HepG2 (cell line): ENCODE measurements around the gene SLC25A36. TPM values are rescaled to one million over a fixed set of nuclear protein-coding genes. Genes with fewer than 3 reads are reported as not detected.

Source experiments
- ATM ChIP-seq: fragments of 450-650 bp; IDR thresholded peaks from 2 replicates; pipeline ENCODE4 v1.7.1; 2017; ENCODE audit warnings: mild to moderate bottlenecking, borderline replicate concordance
- DMAP1 ChIP-seq: IDR thresholded peaks from 2 replicates; pipeline ENCODE4 v1.6.1; 2016
- DRAP1 ChIP-seq: IDR thresholded peaks from 2 replicates; pipeline ENCODE4 v1.6.1; 2016; ENCODE audit warnings: missing genetic modification reagents, missing compliant biosample characterization
- FOXJ3 ChIP-seq: sonication (generic); formaldehyde crosslinking; IDR thresholded peaks from 2 replicates; pipeline ENCODE4 v1.4.0; 2020; ENCODE audit warnings: missing genetic modification reagents, mild to moderate bottlenecking, borderline replicate concordance
- HIVEP1 ChIP-seq: sonication (generic); formaldehyde crosslinking; IDR thresholded peaks from 2 replicates; pipeline ENCODE4 v1.4.0; 2020; ENCODE audit warnings: mild to moderate bottlenecking, missing genetic modification reagents
- KAT8 ChIP-seq: IDR thresholded peaks from 2 replicates; pipeline ENCODE4 v1.6.1; 2016; ENCODE audit warnings: missing genetic modification reagents, missing compliant biosample characterization
- MTA1 ChIP-seq: sonication (generic); formaldehyde crosslinking; IDR thresholded peaks from 2 replicates; pipeline ENCODE4 v1.4.0; 2020; ENCODE audit warnings: missing genetic modification reagents, mild to moderate bottlenecking, borderline replicate concordance
- MXD1 ChIP-seq: sonication (generic); formaldehyde crosslinking; IDR thresholded peaks from 2 replicates; pipeline ENCODE4 v1.4.0; 2020; ENCODE audit warnings: mild to moderate bottlenecking, missing genetic modification reagents
- RERE ChIP-seq: IDR thresholded peaks from 2 replicates; pipeline ENCODE4 v1.6.1; 2016; ENCODE audit warnings: low read depth, missing genetic modification reagents, missing compliant biosample characterization
- SIN3B ChIP-seq: fragments of 150-350 bp; IDR thresholded peaks from 2 replicates; pipeline ENCODE4 v1.6.1; 2014; ENCODE audit warnings: low read length
- SRSF4 ChIP-seq: fragments of 200-400 bp; formaldehyde crosslinking; IDR thresholded peaks from one replicate; pipeline ENCODE4 v1.6.1; 2018; ENCODE audit warnings: mild to moderate bottlenecking, low read depth, low read length, moderate library complexity; ENCODE audit not compliant: poor library complexity, severe bottlenecking
- TBP ChIP-seq: sonication (generic); formaldehyde crosslinking; IDR thresholded peaks from 2 replicates; pipeline ENCODE4 v1.5.0; 2020; ENCODE audit warnings: missing genetic modification reagents
- TEAD3 ChIP-seq: optimal IDR thresholded peaks from 2 replicates; pipeline ENCODE3; 2016; ENCODE audit warnings: borderline replicate concordance
- ZBTB7A ChIP-seq: sonication (generic); formaldehyde crosslinking; IDR thresholded peaks from 2 replicates; pipeline ENCODE4 v1.8.0; 2022; ENCODE audit warnings: mild to moderate bottlenecking, missing genetic modification reagents
- ZMYM2 ChIP-seq: sonication (generic); formaldehyde crosslinking; IDR thresholded peaks from 2 replicates; pipeline ENCODE4 v1.8.0; 2022; ENCODE audit warnings: mild to moderate bottlenecking, missing genetic modification reagents
- ZNF136 ChIP-seq: sonication (generic); formaldehyde crosslinking; IDR thresholded peaks from 2 replicates; pipeline ENCODE4 v1.8.1; 2022; ENCODE audit warnings: low read depth, mild to moderate bottlenecking, moderate library complexity, missing genetic modification reagents
- ZNF20 ChIP-seq: sonication (generic); formaldehyde crosslinking; IDR thresholded peaks from 2 replicates; pipeline ENCODE4 v1.4.0; 2020; ENCODE audit warnings: mild to moderate bottlenecking, moderate library complexity, missing genetic modification reagents
- ZNF329 ChIP-seq: sonication (generic); formaldehyde crosslinking; IDR thresholded peaks from 2 replicates; pipeline ENCODE4 v1.9.0; 2021; ENCODE audit warnings: low read depth, mild to moderate bottlenecking, missing genetic modification reagents
- ZNF549 ChIP-seq: sonication (generic); formaldehyde crosslinking; IDR thresholded peaks from 2 replicates; pipeline ENCODE4 v1.5.0; 2020; ENCODE audit warnings: missing genetic modification reagents
- ZNF597 ChIP-seq: sonication (generic); formaldehyde crosslinking; IDR thresholded peaks from 2 replicates; pipeline ENCODE4 v1.5.0; 2020; ENCODE audit warnings: missing genetic modification reagents
- ZNF660 ChIP-seq: sonication (generic); formaldehyde crosslinking; IDR thresholded peaks from 2 replicates; pipeline ENCODE4 v1.5.1; 2020; ENCODE audit warnings: mild to moderate bottlenecking, low read depth, missing genetic modification reagents, borderline replicate concordance
- ZNF784 ChIP-seq: sonication (generic); formaldehyde crosslinking; IDR thresholded peaks from 2 replicates; pipeline ENCODE4 v1.5.1; 2020; ENCODE audit warnings: missing genetic modification reagents, mild to moderate bottlenecking, borderline replicate concordance
- polyA plus RNA-seq, 8 experiments: library from polyadenylated mRNA; depleted of rRNA in 3 of 8; stranded (reverse) in 7 of 8; unstranded in 1 of 8; fragments of >200 nt; fragmentation: Illumina TruSeq in 4 of 8; extraction: Trizol in 4 of 8; gene quantifications; 2 replicates each; pipeline versions ENCODE4 v1.2.1 to v1.2.3, GENCODE V29; 2011 to 2016; ENCODE audit warnings: low read depth in 4 of 8, missing spikeins in 1 of 8, mixed read lengths in 1 of 8; ENCODE audit not compliant: insufficient read depth in 1 of 8
- total RNA-seq, 5 experiments: library from RNA; depleted of rRNA; stranded (reverse); fragments of >200 nt; fragmentation: Illumina TruSeq; extraction: Trizol; gene quantifications; 2 replicates each; pipeline ENCODE4 v1.2.3, GENCODE V29; 2016; ENCODE audit warnings: low read depth in 1 of 5

The SLC25A36 gene
- total and polyA plus RNA-seq, 2 of the 13 experiments (the other 11 are each of a cell fraction or from before 2014, with no cell fraction given), result 30.6 to 85.6 TPM

- no peak for TF ChIP-seq ATM
- no peak for TF ChIP-seq ZNF20 (CRISPR knock-in tag)
- TF ChIP-seq ZMYM2 (CRISPR knock-in tag), result peak; percentile 93
- TF ChIP-seq RERE (CRISPR knock-in tag), result peak; percentile 60
- peak; percentile 96; the same call in 1 of the 2 replicates for TF ChIP-seq ZNF136 (CRISPR knock-in tag)
- TF ChIP-seq MXD1 (CRISPR knock-in tag), result peak; percentile 73
- TF ChIP-seq KAT8 (CRISPR knock-in tag), result peak; percentile 91
- TF ChIP-seq DRAP1, result peak; percentile 92
- TF ChIP-seq MTA1 (CRISPR knock-in tag), result no peak
- TF ChIP-seq TBP (CRISPR knock-in tag), result no peak
- TF ChIP-seq HIVEP1 (CRISPR knock-in tag), result peak; percentile 82
- TF ChIP-seq ZBTB7A (CRISPR knock-in tag), result peak; percentile 60; the same call in 1 of the 2 replicates
- no peak for TF ChIP-seq ZNF549 (CRISPR knock-in tag)
- peak; percentile 72; the same call in 1 of the 2 replicates for TF ChIP-seq DMAP1 (CRISPR knock-in tag)
- no peak for TF ChIP-seq ZNF597 (CRISPR knock-in tag)
- TF ChIP-seq FOXJ3 (CRISPR knock-in tag), result peak; percentile 86
- TF ChIP-seq TEAD3 (CRISPR knock-in tag), result peak; percentile 67
- no peak for TF ChIP-seq ZNF660
- TF ChIP-seq ZNF329 (CRISPR knock-in tag), result peak; percentile 83; the same call in 1 of the 2 replicates
- TF ChIP-seq SRSF4, result no peak
- peak; percentile 95 for TF ChIP-seq ZNF784 (CRISPR knock-in tag)
- peak; percentile 38; the same call in 1 of the 2 replicates for TF ChIP-seq SIN3B
These were observed at the start of gene SLC25A36 (continued) for GRCh38 chr3:140941434-140942220.
